NCI-H748 treated with DMSO at 0.1 percent for 48 hours (cell line): Measurements from ENCODE around the gene STK32B.
"Not testable (repeated sequence)": the region's sequence is repeated elsewhere in the genome, so short reads cannot be mapped to it uniquely, and the experiment has no call there.

Experiments used
- DNase-seq: peaks from one replicate; lab custom pipeline; 2025; lab: John Stamatoyannopoulos, UW

The STK32B gene

GRCh38 chr4:5395781-5396180, 344.5 kb downstream of the STK32B start:
- DNase-seq = no peak

DNA sequence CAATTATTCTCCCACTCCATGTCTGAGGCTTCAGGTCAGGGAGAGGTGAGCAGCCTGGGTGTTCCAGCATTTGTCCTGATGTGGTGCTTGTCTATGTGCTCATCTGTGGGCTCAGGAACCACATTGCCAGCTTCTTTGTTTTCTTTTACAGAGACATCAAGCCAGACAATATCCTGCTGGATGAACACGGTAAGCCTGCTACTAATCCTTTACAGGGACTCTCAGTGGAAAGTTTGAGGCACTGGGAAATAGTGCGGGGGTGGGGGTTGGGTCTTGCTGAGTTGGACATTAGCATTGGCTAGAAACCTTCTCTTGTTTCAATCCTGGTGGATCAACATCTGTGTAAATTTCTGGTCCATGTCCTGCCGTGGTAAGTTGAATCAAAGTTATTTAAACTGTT, 346.8 kb downstream of the STK32B start:
- no peak for DNase-seq

DNA sequence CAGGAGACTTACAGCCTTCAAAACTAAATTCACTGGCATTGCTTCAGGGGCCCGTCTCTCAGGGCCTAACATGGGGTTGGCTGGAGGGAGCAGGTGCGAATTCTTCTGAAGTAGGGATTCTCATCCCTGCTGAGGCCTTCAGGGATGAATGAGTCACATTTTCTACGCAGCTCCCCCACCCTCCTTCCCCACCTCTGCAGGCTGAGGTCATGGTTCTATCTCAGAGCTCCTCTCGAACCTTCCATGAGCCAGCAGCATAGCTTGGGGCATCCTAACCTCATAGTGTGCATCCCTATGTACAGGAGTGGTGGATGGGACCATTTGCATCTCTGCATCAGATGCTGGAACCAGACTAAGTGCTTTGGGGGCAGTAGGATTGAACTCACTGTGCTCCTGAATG, 347.8 kb downstream of the STK32B start:
- no peak for DNase-seq

DNA sequence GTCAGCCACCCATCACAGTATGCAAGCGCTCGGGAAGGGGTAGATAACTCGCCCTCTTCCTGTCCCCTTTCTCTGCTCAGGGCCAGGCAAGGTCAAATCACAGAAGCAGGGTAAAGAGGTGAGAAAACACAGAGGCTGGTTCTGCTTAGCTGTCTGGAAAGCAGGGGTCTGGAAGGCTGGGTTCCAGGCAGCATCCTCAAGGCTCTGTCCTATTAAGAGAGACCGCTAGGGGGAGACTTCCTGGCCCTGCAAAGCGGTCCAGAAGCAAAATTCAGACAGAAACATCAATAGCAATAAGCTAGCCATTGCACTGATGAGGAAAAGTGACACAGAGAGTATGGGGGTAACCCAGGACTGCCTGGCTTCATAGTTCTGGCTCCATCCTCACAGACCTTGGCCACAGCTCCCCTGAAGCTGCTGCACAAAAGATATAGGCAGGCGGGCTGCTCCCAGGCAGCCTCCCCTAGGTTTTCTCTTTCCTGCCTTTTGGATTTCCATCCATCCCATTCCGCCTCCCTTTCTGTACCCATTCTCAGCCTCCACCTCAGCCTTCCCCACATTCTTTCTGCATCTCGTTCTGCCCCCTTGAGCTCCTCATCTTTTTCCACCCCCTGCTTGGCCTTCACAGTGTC, 348.6 kb downstream of the STK32B start:
- DNase-seq = no peak

GRCh38 chr4:5403746-5404497, 352.6 kb downstream of the STK32B start:
- no peak for DNase-seq

- no peak for DNase-seq
Observed at GRCh38 chr4:5409237-5409636, 358.0 kb downstream of the STK32B start.

DNA sequence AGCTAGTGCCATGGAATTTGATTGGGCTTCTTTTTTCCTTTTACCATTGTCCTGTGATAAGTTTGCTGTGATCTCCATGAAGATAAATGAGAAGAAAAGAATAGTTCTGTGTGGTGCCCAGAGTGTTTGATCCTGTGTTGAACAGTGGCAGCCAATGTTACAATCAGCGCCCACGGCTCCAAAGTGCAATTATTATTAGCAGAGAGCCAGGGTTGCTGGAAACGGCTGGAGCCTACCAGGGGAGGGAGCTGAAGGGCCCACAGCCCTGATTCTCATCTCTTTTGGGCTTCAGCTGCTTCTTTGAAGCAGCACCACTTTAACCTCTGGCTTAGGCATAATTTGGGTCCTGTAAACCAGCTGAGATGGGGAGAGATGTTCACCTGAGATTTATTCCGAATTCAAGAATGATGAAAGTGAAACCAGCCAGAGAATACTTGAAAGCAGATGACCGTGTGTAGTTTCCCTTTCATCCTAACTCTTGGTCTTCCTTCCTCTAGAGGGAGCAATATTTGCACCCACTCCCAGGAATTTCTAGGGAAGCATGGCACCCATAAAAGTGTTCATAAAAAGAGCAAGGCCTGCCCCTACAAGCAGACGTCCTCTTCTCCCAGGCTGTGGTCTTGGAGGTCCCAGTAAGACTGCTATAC, 358.8 kb downstream of the STK32B start:
- DNase-seq = no peak

GRCh38 chr4:5412296-5412695, 361.0 kb downstream of the STK32B start:
- no peak for DNase-seq

DNA sequence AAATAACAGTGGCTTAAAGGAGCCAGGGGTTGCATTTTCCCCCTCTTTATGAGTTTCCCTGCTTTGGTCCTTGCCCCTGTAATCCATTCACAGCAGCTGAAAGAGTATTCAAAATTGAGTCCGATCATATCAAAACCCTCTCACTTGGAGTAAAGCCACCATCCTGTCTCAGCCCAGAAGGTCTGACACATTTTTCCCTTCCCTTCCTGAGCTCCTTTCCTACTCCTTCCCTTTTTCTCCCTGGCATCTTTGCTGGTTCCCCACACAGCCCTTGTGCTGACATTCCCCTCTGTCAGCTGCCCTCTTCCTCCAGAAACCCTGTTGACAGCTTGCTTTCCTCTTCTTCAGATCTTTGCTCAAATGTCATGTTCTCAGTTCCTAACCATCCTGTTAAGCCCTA, 361.5 kb downstream of the STK32B start:
- no peak for DNase-seq

- no peak for DNase-seq
Observed at GRCh38 chr4:5416637-5417036, 365.4 kb downstream of the STK32B start.

DNA sequence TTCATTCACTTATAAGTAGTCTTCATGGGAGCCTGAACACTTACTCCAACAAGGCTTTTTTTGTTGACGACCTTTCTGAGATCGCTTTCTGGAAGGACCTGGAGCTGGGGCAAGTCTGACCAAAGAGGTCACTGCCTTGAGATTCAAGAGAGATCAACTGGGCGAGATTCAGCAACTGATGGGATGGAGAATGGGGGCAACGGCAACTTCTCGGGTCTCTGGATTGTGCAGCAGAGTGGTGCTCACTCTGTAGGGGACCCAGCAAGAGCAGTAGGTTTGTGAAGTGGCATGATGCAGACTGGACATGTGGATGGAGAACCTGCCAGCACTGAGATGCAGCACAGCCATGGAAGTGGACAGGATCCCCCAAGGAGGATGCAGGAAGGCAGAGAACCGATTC, 369.0 kb downstream of the STK32B start:
- no peak for DNase-seq

DNA sequence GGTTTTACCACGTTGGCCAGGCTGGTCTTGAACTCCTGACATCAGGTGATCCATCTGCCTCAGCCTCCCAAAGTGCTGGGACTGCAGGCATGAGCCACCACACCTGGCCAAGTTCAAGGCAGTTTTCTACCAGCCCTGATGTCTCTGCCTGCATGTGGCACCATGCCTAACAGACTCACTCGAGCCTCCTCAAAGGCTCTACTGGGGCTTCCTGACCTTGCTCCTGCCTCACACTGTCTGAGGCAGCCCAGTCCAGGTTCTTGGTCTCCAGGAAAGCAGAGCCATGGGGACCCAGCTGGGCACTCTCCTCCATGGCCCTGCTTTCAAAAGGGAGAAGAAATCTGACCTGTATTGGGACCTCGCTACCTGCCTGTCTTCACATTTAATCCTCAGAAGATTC, 370.1 kb downstream of the STK32B start:
- DNase-seq = no peak

GRCh38 chr4:5422195-5422594, 370.9 kb downstream of the STK32B start:
- DNase-seq = no peak

DNA sequence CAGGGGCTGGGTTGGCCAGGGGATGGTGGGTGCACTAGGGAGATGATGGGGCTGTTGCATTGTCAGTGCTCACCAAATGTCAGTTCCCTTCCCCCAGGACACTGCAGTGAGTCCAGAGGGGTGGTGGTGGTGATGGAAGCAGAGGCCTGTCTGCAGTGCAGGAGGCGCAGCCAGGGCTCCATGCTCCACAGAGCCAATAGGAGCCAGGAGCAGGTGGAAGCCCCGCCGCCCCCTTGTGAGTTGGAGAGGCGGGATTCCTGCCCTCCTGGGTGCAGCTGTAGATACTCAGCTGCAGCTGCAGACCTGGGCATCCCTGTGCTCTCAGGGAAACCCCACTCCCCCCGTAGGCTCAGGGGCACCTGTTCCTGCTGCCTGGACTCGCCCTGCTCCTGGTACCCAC, 372.4 kb downstream of the STK32B start:
- DNase-seq = no peak

- no peak for DNase-seq
Observed at GRCh38 chr4:5424211-5424610, 372.9 kb downstream of the STK32B start.

DNA sequence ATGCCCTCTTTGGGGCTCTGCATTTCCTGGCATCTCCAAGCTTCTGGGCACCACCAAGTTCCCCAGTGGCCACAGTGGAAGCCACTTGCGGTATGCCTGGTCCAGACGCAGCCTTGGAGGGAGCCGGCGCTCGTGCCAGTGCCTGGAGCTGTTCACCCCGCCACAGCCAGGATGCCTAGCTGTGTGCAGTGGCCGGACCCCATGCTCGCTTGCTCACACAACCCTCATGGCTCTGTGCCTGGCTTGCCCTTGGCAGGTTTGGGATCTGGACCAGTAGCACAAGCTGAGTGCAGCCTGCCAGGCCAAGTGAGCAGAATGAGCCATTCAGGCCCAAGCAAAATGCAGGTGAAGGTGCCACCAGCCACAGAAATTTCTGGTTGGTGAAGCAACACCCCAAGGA, 373.6 kb downstream of the STK32B start:
- DNase-seq = no peak

- no peak for DNase-seq
Observed at GRCh38 chr4:5429747-5430146, 378.5 kb downstream of the STK32B start.

GRCh38 chr4:5433196-5433595, 381.9 kb downstream of the STK32B start:
- no peak for DNase-seq

GRCh38 chr4:5435201-5435600, 383.9 kb downstream of the STK32B start:
- DNase-seq = no peak

DNA sequence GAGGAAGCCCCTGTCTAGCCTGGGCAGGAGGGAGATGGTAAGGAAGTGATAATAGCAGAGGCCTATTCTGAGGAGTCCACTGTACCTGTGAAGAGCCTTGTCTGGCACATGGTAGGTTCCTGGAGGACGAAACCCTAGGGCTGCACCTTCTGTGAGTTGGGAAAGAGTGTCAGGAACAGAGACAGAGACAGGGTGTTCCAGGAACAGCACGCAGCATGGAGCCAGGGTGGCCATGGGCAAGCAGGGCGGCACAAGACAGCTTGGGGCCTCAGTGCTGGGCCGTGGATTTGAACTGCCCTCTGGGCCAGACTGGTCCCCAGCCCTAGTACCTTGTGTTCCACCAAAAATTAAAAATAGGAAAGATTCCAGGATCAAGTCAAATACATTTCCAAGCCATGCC, 384.5 kb downstream of the STK32B start:
- no peak for DNase-seq

DNA sequence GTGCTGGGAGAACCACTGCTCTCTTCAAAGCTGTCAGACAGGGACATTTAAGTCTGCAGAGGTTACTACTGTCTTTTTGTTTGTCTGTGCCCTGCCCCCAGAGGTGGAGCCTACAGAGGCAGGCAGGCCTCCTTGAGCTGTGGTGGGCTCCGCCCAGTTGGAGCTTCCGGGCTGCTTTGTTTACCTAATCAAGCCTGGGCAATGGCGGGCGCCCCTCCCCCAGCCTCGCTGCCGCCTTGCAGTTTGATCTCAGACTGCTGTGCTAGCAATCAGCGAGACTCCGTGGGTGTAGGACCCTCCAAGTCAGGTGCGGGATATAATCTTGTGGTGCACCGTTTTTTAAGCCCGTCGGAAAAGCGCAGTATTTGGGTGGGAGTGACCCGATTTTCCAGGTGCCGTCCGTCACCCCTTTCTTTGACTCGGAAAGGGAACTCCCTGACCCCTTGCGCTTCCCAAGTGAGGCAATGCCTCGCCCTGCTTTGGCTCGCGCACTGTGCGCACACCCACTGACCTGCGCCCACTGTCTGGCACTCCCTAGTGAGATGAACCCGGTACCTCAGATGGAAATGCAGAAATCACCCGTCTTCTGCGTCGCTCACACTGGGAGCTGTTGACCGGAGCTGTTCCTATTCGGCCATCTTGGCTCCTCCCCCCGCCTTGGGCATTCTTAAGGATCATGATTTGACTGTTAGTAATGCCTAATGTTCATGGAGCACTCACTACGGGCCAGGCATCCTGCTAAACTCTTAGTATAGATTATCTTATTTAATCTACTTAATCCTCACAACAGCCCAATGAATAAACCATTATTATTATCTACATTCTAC, 392.9 kb downstream of the STK32B start:
- DNase-seq = not testable (repeated sequence)

- DNase-seq = no peak
Observed at GRCh38 chr4:5444918-5445517, 393.7 kb downstream of the STK32B start.
